ENCODE results near the gene SLMAP. TPM values are rescaled to one million over a fixed set of nuclear protein-coding genes. Genes with fewer than 3 reads are reported as not detected.

Gene SLMAP, protein sequence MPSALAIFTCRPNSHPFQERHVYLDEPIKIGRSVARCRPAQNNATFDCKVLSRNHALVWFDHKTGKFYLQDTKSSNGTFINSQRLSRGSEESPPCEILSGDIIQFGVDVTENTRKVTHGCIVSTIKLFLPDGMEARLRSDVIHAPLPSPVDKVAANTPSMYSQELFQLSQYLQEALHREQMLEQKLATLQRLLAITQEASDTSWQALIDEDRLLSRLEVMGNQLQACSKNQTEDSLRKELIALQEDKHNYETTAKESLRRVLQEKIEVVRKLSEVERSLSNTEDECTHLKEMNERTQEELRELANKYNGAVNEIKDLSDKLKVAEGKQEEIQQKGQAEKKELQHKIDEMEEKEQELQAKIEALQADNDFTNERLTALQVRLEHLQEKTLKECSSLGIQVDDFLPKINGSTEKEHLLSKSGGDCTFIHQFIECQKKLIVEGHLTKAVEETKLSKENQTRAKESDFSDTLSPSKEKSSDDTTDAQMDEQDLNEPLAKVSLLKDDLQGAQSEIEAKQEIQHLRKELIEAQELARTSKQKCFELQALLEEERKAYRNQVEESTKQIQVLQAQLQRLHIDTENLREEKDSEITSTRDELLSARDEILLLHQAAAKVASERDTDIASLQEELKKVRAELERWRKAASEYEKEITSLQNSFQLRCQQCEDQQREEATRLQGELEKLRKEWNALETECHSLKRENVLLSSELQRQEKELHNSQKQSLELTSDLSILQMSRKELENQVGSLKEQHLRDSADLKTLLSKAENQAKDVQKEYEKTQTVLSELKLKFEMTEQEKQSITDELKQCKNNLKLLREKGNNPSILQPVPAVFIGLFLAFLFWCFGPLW
- total RNA-seq (10 to 100 TPM; 65.8 to 70.6 TPM), polyA plus RNA-seq (10 to 100 TPM; 19.6 to 24.5 (median 23.7) TPM), total RNA-seq (78.1 to 123 (median 109) reads per million in 6 experiments)

DNA sequence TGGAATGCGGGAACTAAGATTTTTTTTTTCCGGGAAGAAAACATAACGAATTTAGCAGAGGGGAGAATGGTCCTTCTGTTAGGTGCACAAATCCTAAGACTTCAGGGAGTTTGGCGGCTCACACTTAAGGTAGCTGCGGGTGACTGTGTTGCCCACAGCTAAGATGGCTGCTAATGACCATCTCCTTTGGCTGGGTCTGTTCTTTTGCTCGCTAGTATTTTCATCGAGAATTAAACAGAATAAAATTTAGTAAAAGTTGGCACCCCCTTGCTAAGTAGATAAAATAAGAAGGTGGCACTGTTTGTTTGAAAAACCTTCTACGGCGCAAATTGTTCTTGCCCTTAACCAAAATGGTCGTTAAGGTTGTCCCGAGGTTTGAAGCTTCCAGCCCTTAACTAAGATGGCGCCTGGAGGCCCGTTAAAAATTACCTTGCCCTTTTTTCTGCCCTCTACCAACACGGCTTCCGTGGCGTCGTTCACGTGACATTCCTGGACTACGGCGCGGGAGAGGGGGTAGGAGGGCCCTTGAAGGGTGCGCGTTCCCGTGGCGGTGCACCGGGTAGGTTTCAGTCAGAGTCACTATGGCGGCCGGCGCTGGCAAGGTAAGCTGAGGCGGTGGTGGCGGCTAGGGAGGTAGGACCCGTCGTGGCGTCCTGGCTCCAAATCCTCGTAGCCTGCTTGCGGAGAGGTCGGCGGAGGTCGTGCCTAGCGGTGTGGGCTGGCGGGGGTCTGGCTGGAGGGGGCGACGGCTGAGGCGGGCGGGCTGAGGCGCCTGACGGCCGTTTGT is at the start of gene SLMAP:
Gene SLMAP (plus strand): TSS at position 569 of the 787 bp plus-strand sequence. CDS start 1,343 bp downstream, outside the sequence.
- H3K27me3 Mint-ChIP-seq: no peaks in the 10 kb centered on the region
- DNase-seq: peak; percentile 86 to 98 (median 95)
- peaks cover 4 to 46% (median 37%) of the 10 kb centered on the region in 4 donors for H3K4me1 Mint-ChIP-seq
- peak within 1 kb of the TSS; percentile 94 to 98 (median 96) for H3K27ac Mint-ChIP-seq
- peak; percentile 93 to 94 for ATAC-seq
- POLR2A ChIA-PET: interaction anchor here (0.5 to 2.9 kb wide), 10 partner anchors 58 to 551 kb away, joined by 3 to 28 read pairs (median 4); partner anchors contain the start of genes ARF4, DENND6A, HTD2 and PDE12
- H3K9me3 Mint-ChIP-seq: no peaks in the 10 kb centered on the region
- peaks cover 0 to 21% (median 13%) of the 10 kb centered on the region in 3 donors for H3K36me3 Mint-ChIP-seq
- H3K4me3 Mint-ChIP-seq: peak within 1 kb of the TSS; percentile 91 to 98 (median 94)

DNA sequence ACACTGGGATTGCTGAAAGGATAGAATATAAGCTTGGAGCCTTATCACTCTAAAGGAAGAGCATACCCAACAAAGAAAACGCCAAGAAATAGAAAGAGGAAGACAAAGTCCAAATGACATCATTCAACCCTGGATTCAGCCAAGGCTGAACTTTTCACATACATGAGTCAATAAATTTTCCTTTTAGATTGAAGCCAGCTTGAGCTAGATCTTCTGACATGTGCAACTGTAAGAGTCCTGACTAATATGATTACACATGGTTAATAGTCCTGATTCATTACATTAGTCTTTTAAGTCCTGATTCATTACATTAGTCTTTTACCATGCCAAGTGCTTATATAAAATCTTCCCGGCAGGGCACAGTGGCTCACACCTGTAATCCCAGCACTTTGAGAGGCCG is 49.6 kb upstream of the SLMAP start:
- no peaks in the 10 kb centered on the region for H3K36me3 Mint-ChIP-seq
- no peak overlapping the region for H3K4me3 Mint-ChIP-seq
- no peak for DNase-seq
- no peak for ATAC-seq
- H3K4me1 Mint-ChIP-seq: peaks cover 0 to 6% (median 6%) of the 10 kb centered on the region in 4 donors
- H3K27ac Mint-ChIP-seq: no peak overlapping the region
- no peaks in the 10 kb centered on the region for H3K9me3 Mint-ChIP-seq
- H3K27me3 Mint-ChIP-seq: no peaks in the 10 kb centered on the region
- POLR2A ChIA-PET: no interaction called here

DNA sequence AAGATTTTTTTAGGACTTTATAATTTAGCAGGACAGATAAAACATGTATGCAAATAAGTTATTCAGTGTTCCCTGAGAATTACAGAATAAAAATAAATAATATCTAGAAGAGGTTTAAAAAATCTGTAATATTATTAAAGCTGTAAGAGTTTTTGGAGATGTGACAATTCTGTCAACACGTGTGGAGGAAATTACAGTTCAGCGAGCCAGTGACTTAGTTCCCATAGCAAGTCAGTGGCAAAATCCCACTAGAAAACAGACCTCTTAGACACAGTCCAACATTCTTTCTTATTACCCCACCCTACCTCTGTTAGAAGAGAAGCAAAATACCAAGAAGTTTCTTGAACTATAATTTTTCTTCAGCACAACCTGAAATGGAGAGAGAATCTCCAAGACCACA is 47.1 kb upstream of the SLMAP start:
- no peak for ATAC-seq
- Mint-ChIP-seq H3K36me3 (no peaks in the 10 kb centered on the region), H3K4me3 (no peak overlapping the region), H3K9me3 (no peaks in the 10 kb centered on the region), H3K27me3 (no peaks in the 10 kb centered on the region), H3K4me1 (peaks cover 0 to 6% (median 6%) of the 10 kb centered on the region in 4 donors), H3K27ac (no peak overlapping the region)
- POLR2A ChIA-PET: no interaction called here
- DNase-seq: no peak

DNA sequence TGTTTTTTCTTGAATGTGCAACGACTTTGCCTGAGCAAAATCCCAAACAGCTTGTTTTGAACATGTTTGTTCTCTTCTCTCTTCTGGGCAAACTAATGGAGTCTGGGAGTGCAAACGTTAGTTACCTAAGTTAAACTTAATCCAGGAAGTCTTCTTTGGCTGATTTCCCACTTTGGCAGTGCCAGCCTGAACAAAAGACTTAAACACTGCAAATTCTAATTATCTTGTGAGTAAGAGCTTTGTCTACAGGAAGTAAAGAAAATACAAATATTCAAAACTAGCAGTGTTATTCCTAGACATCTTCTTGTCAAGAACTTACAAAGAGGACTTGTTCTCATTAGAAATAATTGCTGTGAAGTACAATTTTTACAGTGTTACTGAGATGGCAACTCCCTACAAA is 46.5 kb upstream of the SLMAP start:
- POLR2A ChIA-PET: no interaction called here
- H3K36me3 Mint-ChIP-seq: no peaks in the 10 kb centered on the region
- no peaks in the 10 kb centered on the region for H3K9me3 Mint-ChIP-seq
- H3K27ac Mint-ChIP-seq: no peak overlapping the region
- H3K27me3 Mint-ChIP-seq: no peaks in the 10 kb centered on the region
- DNase-seq (no peak), ATAC-seq (no peak)
- H3K4me1 Mint-ChIP-seq: peaks cover 0 to 6% (median 6%) of the 10 kb centered on the region in 4 donors
- no peak overlapping the region for H3K4me3 Mint-ChIP-seq

DNA sequence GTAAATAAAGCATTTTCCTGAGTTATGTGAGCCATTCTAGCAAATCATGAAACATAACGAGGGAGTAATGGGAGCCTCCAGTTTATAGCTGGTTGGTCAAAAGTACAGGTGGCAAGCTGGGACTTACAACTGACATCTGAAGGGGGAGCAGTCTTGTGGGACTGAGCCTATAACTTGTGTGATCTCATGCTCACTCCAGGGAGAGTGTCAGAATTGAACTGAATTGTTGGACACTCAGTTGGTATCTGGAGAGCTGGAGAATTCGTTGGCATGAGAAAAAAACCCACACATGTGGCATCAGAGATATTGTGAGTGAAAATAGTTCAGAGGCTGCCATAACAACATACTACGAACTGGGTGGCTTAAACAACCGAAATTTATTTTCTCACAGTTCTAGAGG is 40.4 kb upstream of the SLMAP start:
- no peak overlapping the region for H3K4me3 Mint-ChIP-seq
- no peaks in the 10 kb centered on the region for H3K4me1 Mint-ChIP-seq
- no peak for ATAC-seq
- H3K27me3 Mint-ChIP-seq: no peaks in the 10 kb centered on the region
- H3K9me3 Mint-ChIP-seq: no peaks in the 10 kb centered on the region
- POLR2A ChIA-PET: interaction anchor here (0.7 kb wide), 1 partner anchor 569 kb away, joined by 3 read pairs; no protein-coding TSS in a partner anchor
- no peak for DNase-seq
- H3K27ac Mint-ChIP-seq: no peak overlapping the region
- H3K36me3 Mint-ChIP-seq: no peaks in the 10 kb centered on the region

DNA sequence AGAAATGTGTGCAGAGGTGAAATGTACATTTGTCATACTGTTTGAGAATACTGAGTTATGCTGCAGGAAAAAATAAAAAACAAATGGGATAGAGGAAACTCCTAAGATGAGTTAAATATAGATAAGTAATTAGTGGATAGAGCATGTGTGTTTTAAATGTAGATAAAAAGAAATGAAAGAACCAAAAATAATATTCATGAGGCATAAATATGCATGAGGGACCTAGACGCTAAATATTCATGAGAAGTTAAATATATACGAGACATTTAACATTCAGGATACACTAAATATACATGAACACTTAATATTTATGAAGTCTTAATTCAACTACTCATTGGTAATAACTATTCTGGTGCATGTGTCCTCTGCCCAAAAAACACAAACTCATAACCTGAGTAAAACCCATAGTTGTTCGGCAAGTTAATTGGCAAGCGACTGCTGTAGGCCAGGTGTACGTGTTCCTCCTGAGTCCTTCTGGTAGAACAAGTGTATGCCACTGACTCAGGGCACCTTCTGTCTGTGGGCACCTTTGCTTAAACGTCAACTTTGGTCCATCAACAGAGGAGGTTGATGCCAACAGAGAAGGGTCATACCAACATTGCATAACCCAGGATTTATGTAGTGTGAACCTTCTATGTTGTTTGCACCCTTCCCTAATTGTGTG is 38.8 kb upstream of the SLMAP start:
- H3K4me3 Mint-ChIP-seq: no peak overlapping the region
- peak overlapping the region in 1 of 10 donors; percentile 67 for H3K27ac Mint-ChIP-seq
- no peaks in the 10 kb centered on the region for H3K4me1 Mint-ChIP-seq

DNA sequence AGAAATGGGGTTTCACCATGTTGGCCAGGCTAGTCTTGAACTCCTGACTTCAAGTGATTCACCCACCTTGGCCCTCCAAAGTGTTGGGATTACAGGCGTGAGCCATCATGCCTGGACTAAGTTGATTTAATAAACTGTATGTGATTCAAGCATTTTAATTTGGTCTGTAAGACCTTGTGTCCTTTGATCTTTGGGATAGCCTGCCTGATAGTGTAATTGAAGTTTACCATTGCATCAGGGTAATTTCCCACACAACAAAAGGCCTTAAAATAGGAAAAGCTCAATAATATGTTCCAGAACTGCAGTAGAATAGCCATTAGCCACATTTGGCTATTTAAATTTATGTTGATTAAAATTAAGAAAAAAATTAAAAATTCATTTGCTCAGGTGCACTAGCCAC is 38.0 kb upstream of the SLMAP start:
- Mint-ChIP-seq H3K4me1 (no peaks in the 10 kb centered on the region), H3K27ac (no peak overlapping the region), H3K4me3 (no peak overlapping the region), H3K36me3 (no peaks in the 10 kb centered on the region), H3K9me3 (no peaks in the 10 kb centered on the region), H3K27me3 (no peaks in the 10 kb centered on the region)
- ATAC-seq (no peak), DNase-seq (no peak)
- POLR2A ChIA-PET: no interaction called here

More for the DNA sequence above, 38.8 kb upstream of the SLMAP start:
- Mint-ChIP-seq H3K36me3 (no peaks in the 10 kb centered on the region), H3K27me3 (no peaks in the 10 kb centered on the region), H3K9me3 (no peaks in the 10 kb centered on the region)
- POLR2A ChIA-PET: no interaction called here
- DNase-seq (no peak), ATAC-seq (no peak)

DNA sequence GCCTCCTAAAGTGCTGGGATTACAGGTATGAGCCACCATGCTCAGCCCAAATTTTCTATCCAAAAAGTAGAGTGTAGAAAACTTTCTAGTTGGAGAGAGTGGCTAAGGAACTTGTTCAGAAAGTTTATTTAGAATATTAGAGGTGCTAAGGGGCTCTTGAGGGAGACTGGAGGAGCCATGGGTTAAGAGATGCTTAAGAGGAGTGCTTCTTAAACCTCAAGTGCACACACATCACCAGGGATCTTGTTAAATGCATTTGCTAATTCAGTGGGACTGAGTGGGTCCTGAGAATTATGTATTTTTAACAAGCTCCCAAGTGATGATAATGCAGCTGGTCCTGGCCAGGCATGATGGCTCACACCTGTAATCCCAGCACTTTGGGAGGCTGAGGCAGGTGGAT is 29.7 kb upstream of the SLMAP start:
- H3K27ac Mint-ChIP-seq: no peak overlapping the region
- POLR2A ChIA-PET: no interaction called here

DNA sequence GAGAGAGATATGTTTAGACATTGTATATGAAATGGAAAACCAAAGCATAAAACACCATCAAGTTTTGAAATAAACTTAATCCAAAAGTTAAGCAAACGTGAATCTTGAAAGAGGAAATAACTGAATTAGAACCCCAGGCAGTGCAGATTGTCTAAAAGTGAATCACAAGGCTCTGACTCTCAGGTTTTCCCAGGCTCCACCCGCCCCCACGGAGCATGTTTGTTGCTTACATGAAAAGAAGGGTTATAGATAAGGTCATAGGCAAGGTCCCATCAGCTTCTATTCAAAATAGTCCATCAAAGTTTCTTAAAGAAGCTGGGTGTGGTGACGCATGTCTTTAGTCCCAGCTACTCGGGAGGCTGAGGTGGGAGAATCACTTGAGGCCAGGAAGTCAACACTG is 29.0 kb upstream of the SLMAP start:
- H3K4me3 Mint-ChIP-seq: no peak overlapping the region
- no peaks in the 10 kb centered on the region for H3K4me1 Mint-ChIP-seq
- H3K27ac Mint-ChIP-seq: peak overlapping the region in 1 of 10 donors; percentile 37
- POLR2A ChIA-PET: no interaction called here
- peaks cover 0 to 2% (median 0%) of the 10 kb centered on the region in 5 donors for H3K27me3 Mint-ChIP-seq
- ATAC-seq: no peak
- no peaks in the 10 kb centered on the region for H3K36me3 Mint-ChIP-seq
- no peak for DNase-seq
- H3K9me3 Mint-ChIP-seq: peaks cover 0 to 2% (median 0%) of the 10 kb centered on the region in 9 donors

More for the DNA sequence above, 29.7 kb upstream of the SLMAP start:
- Mint-ChIP-seq H3K4me3 (no peak overlapping the region), H3K4me1 (no peaks in the 10 kb centered on the region), H3K36me3 (no peaks in the 10 kb centered on the region), H3K9me3 (peaks cover 0 to 2% (median 0%) of the 10 kb centered on the region in 9 donors), H3K27me3 (peaks cover 0 to 2% (median 0%) of the 10 kb centered on the region in 5 donors)
- DNase-seq: no peak
- no peak for ATAC-seq

DNA sequence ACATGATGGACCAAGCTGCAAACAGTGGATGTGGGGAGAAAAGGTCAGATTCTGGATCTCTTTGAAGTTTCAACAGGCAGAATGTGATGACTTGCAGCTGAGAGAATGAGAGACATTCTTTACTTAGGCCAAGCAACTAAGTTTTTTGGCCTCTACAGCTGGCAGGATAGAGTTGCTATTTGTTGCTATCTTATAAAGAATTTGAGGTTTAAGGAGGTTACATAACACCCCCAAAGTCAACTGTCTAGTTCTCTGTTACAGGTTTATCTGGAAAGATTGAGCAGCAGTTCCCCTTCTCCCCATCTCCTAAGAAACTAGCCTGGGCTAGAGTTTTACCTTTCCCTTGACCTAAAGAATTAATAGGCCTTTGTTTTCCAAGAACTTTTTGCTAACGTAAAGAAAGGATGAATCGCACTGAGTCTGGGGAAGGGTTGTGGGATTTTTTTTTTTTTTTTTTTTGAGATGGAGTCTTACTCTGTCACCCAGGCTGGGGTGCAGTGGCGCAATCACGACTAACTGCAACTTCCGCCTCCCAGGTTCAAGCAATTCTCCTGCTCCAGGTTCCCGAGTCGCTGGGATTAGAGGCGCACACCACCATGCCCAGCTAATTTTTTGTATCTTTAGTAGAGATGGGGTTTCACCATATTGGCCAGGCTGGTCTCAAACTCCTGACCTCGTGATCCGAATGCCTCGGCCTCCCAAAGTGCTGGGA is 26.6 kb upstream of the SLMAP start:
- no peak for ATAC-seq
- no peak for DNase-seq
- H3K4me1 Mint-ChIP-seq: no peaks in the 10 kb centered on the region
- H3K9me3 Mint-ChIP-seq: peaks cover 0 to 2% (median 0%) of the 10 kb centered on the region in 9 donors
- POLR2A ChIA-PET: interaction anchor here (0.7 kb wide), 1 partner anchor 327 kb away, joined by 3 read pairs; no protein-coding TSS in a partner anchor
- H3K36me3 Mint-ChIP-seq: no peaks in the 10 kb centered on the region
- no peaks in the 10 kb centered on the region for H3K27me3 Mint-ChIP-seq
- H3K27ac Mint-ChIP-seq: peak overlapping the region in 2 of 10 donors; percentile 9 to 38
- no peak overlapping the region for H3K4me3 Mint-ChIP-seq

DNA sequence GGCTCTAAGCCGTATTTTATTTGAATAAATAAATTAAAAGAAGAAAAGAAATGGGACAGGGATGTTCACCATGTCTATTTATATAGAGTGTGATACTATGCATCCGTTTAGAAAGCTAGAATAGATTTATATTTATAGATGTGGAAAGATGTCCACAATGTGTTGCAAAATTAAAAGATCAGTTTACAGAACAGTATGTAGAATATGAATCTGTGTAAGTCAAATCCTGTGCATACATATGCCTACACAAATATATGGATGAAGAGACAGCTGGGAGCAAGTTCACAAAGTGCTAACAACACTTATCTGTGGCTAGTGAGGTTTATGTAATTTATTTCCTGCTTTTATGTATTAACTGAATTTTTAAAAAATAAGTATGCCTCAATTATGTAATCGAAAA is 25.4 kb upstream of the SLMAP start:
- Mint-ChIP-seq H3K27ac (no peak overlapping the region), H3K36me3 (no peaks in the 10 kb centered on the region), H3K27me3 (no peaks in the 10 kb centered on the region), H3K4me3 (no peak overlapping the region), H3K9me3 (peaks cover 0 to 2% (median 0%) of the 10 kb centered on the region in 9 donors), H3K4me1 (no peaks in the 10 kb centered on the region)
- POLR2A ChIA-PET: no interaction called here
- ATAC-seq: no peak
- no peak for DNase-seq
